GM12878 (cell line): ENCODE data around the gene LANCL1. TPM values are rescaled to one million over a fixed set of nuclear protein-coding genes. Genes with fewer than 3 reads are reported as not detected.

ENCODE experiments used
- ATAC-seq: fragments of 200-7000 bp; cut with Tn5 transposase; 3 replicates; pipeline ENCODE4 v1.9.1; 2020; ENCODE audit warnings: mild to moderate bottlenecking, moderate library complexity
- BruUV-seq: library from RNA; stranded (reverse); fragments of 400-500 nt; replicated peaks from 2 replicates; lab custom pipeline; 2021; lab: Mats Ljungman, UMichigan
- CTCF ChIA-PET: fragments of 300-600 bp; sonication (Branson Sonifier 250); formaldehyde crosslinking; extraction: SDS; loops from one replicate; lab custom pipeline; 2021; ENCODE audit warnings: inconsistent platforms; lab: Yijun Ruan, JAX
- POLR2A ChIA-PET: fragments of 350-600 bp; formaldehyde crosslinking; extraction: SDS; loops from one replicate; lab custom pipeline; 2021; ENCODE audit warnings: inconsistent platforms; lab: Charles Lee
- RAD21 ChIA-PET: fragments of 300-600 bp; sonication (Branson Sonifier 250); formaldehyde crosslinking; loops from one replicate; lab custom pipeline; 2023; ENCODE audit warnings: antibody characterized with exemption; ENCODE audit not compliant: unreplicated experiment; lab: Charles Lee
- SMC1A ChIA-PET: fragments of 300-600 bp; sonication (Branson Sonifier 250); formaldehyde crosslinking; loops from one replicate; lab custom pipeline; 2023; ENCODE audit not compliant: unreplicated experiment, uncharacterized antibody; lab: Charles Lee
- DNase-seq: peaks from one replicate; pipeline ENCODE4 v3.0.0-alpha.2; 2011; ENCODE audit warnings: low read depth, low spot score
- FAIRE-seq: peaks from 3 replicates; lab custom pipeline; 2011; peaks lifted over from hg19 to GRCh38; lab: Jason Lieb, UNC
- H2AFZ ChIP-seq: 2 replicates; pipeline ENCODE4 v1.6.0; 2011; ENCODE audit warnings: low read depth, low read length, control low read depth; ENCODE audit not compliant: control insufficient read depth
- H3K27ac ChIP-seq: 2 replicates; pipeline ENCODE4 v1.5.1; 2011; ENCODE audit warnings: control low read depth; ENCODE audit not compliant: control insufficient read depth, insufficient read depth
- H3K27me3 ChIP-seq, 2 experiments: replicated peaks in 1 of 2; 2 replicates each; pipeline versions ENCODE4 v1.6.0 to v1.6.1; 2011; ENCODE audit warnings: low read length in 1 of 2; ENCODE audit not compliant: control insufficient read depth in 2 of 2, insufficient read depth in 2 of 2
- H3K36me3 ChIP-seq, 2 experiments: 2 replicates each; pipeline ENCODE4 v1.5.1; 2011; ENCODE audit warnings: low read length in 1 of 2; ENCODE audit not compliant: control insufficient read depth in 2 of 2, insufficient read depth in 2 of 2
- H3K4me1 ChIP-seq: 2 replicates; pipeline ENCODE4 v1.6.1; 2011; ENCODE audit warnings: mild to moderate bottlenecking, low read length, moderate library complexity, mixed read lengths; ENCODE audit not compliant: control insufficient read depth, insufficient read depth
- H3K4me2 ChIP-seq: 2 replicates; pipeline ENCODE4 v1.6.0; 2011; ENCODE audit warnings: control low read depth; ENCODE audit not compliant: control insufficient read depth, insufficient read depth
- H3K4me3 ChIP-seq: fragments of 200-600 bp; sonication (generic); 2 replicates; pipeline ENCODE4 v1.5.1; 2016
- H3K79me2 ChIP-seq: 2 replicates; pipeline ENCODE4 v1.6.0; 2011; ENCODE audit warnings: low read length; ENCODE audit not compliant: control insufficient read depth, insufficient read depth
- H3K9ac ChIP-seq: 2 replicates; pipeline ENCODE4 v1.8.0; 2011; ENCODE audit warnings: low read length, control low read depth, mixed read lengths; ENCODE audit not compliant: control insufficient read depth, insufficient read depth
- H3K9me3 ChIP-seq: replicated peaks from 3 replicates; pipeline ENCODE4 v1.5.1; 2011; ENCODE audit warnings: mild to moderate bottlenecking, low read length; ENCODE audit not compliant: control insufficient read depth, insufficient read depth
- H4K20me1 ChIP-seq: 2 replicates; pipeline ENCODE4 v1.6.0; 2011; ENCODE audit not compliant: control insufficient read depth, insufficient read depth
- BACH1 ChIP-seq: fragments of 450-650 bp; IDR thresholded peaks from 2 replicates; pipeline ENCODE4 v1.6.1; 2017; ENCODE audit warnings: mild to moderate bottlenecking, borderline replicate concordance
- CTCF ChIP-seq, 3 experiments: IDR thresholded peaks in 2 of 3; conservative IDR thresholded peaks in 1 of 3; 2 replicates each; pipeline ENCODE4 v1.5.1; 2011; ENCODE audit warnings: low read depth in 3 of 3, low read length in 3 of 3, mild to moderate bottlenecking in 3 of 3, control low read depth in 2 of 3, moderate library complexity in 2 of 3, inconsistent platforms in 1 of 3, mixed read lengths in 1 of 3; ENCODE audit not compliant: control insufficient read depth in 2 of 3, insufficient read depth in 1 of 3; ENCODE audit errors: extremely low read depth in 1 of 3
- RAD21 ChIP-seq: IDR thresholded peaks from 2 replicates; pipeline ENCODE4 v1.6.1; 2011; ENCODE audit warnings: mild to moderate bottlenecking, low read depth, low read length, moderate library complexity; ENCODE audit not compliant: insufficient read depth
- RELB ChIP-seq: fragments of 450-650 bp; IDR thresholded peaks from 2 replicates; pipeline ENCODE4 v1.6.1; 2017; ENCODE audit warnings: low read depth, mild to moderate bottlenecking, moderate library complexity
- SMARCA5 ChIP-seq: fragments of 450-650 bp; IDR thresholded peaks from 2 replicates; pipeline ENCODE4 v1.6.1; 2017; ENCODE audit warnings: mild to moderate bottlenecking
- SMC3 ChIP-seq: IDR thresholded peaks from 2 replicates; pipeline ENCODE4 v1.6.1; 2011; ENCODE audit warnings: low read length, improper control_type of control experiment, borderline replicate concordance
- TBL1XR1 ChIP-seq: IDR thresholded peaks from 2 replicates; pipeline ENCODE4 v1.6.1; 2012; ENCODE audit warnings: low read depth, low read length, improper control_type of control experiment
- ZBTB33 ChIP-seq: fragments of 450-650 bp; IDR thresholded peaks from 2 replicates; pipeline ENCODE4 v1.6.1; 2017; ENCODE audit warnings: mild to moderate bottlenecking
- WGBS: methylation state at CpG from one replicate; pipeline ENCODE4 v1.1.6; 2016; ENCODE audit warnings: low lambda C conversion rate; ENCODE audit not compliant: insufficient replicate concordance, insufficient coverage; ENCODE audit errors: missing lambda C conversion rate; 5-methylcytosine and 5-hydroxymethylcytosine counted together
- in situ Hi-C: fragments of 300-500 bp; cut with MboI; formaldehyde crosslinking; loops from 9 replicates; pipeline ENCODE4 v1.14.3; 2018; ENCODE audit warnings: mixed read lengths
- intact Hi-C: fragments of 100-400 bp; cut with micrococcal nuclease; formaldehyde crosslinking; loops from one replicate; pipeline ENCODE4 v1.14.2; 2022; ENCODE audit not compliant: unreplicated experiment
- polyA plus RNA-seq, 11 experiments: library from polyadenylated mRNA; depleted of rRNA in 4 of 11; unstranded in 6 of 11; stranded (reverse) in 5 of 11; fragments of >200 nt; fragmentation: Nextera tagmentation in 4 of 11; fragmentation: Illumina TruSeq in 1 of 11; extraction: Ambion mirVana in 4 of 11; extraction: Trizol in 1 of 11; gene quantifications; 1 replicate in 1 of 11; 2 replicates in 10 of 11; pipeline versions ENCODE4 v1.2.1 to v1.2.3, GENCODE V29; 2011 to 2016; ENCODE audit warnings: inconsistent platforms in 2 of 11, missing spikeins in 2 of 11, low read depth in 1 of 11
- total RNA-seq, 4 experiments: library from RNA; depleted of rRNA in 3 of 4; stranded (reverse); fragments of >200 nt in 3 of 4; fragmentation: Illumina TruSeq in 1 of 4; extraction: Trizol in 1 of 4; gene quantifications; 2 replicates each; pipeline versions ENCODE4 v1.2.1 to v1.2.3, GENCODE V29; 2013 to 2021
- TF ChIP-seq, protein P1 (sequence below): IDR thresholded peaks from 2 replicates; pipeline ENCODE4 v1.6.1; 2012; ENCODE audit warnings: low read depth, low read length, improper control_type of control experiment

The LANCL1 gene
- total and polyA plus RNA-seq, 10 of the 15 experiments (the other 5 are each of a cell fraction or from before 2014, with no cell fraction given), result 13.6 to 79.1 (median 26.9) TPM

GRCh38 chr2:210410542-210410941 lies 66.0 kb downstream of the LANCL1 start (continued):
- TF ChIP-seq ZBTB33 (no peak), SMARCA5 (no peak)

GRCh38 chr2:210399440-210400041 lies 77.0 kb downstream of the LANCL1 start:
- Histone ChIP-seq H3K79me2 (no peaks in the 10 kb centered on the region), H2AFZ (no peak overlapping the region), H3K9me3 (no peaks in the 10 kb centered on the region), H3K4me3 (no peak overlapping the region), H3K4me1 (no peaks in the 10 kb centered on the region), H3K27ac (no peak overlapping the region), H4K20me1 (no peaks in the 10 kb centered on the region), H3K36me3 (no peaks in the 10 kb centered on the region), H3K4me2 (no peak overlapping the region), H3K9ac (no peak overlapping the region), H3K27me3 (no peaks in the 10 kb centered on the region)
- DNase-seq (no peak), FAIRE-seq (no peak), ATAC-seq (peak; percentile 52)
- CTCF ChIA-PET, result interaction anchor here (0.7 to 2.9 kb wide), 30 partner anchors 8 to 1064 kb away, joined by 3 to 50 read pairs (median 4); no protein-coding TSS in a partner anchor
- TF ChIP-seq RELB (no peak), SMC3 (peak; percentile 48; the same call in 1 of the 2 replicates), BACH1 (no peak), RAD21 (peak; percentile 25; the same call in 1 of the 2 replicates), CTCF (IDR thresholded peaks at IDR 0.05 in 2 of 3, conservative IDR thresholded peaks at IDR 0.05 in 1 of 3; ENCODE audit: control insufficient read depth in 2 of 3, extremely low read depth in 1 of 3, insufficient read depth in 1 of 3, low read depth in 3 of 3, low read length in 3 of 3) (peak in 2 of 3 experiments; percentile 18 to 26; a peak in 2 of 6 replicates), TBL1XR1 (no peak)
- TF ChIP-seq, protein P1, sequence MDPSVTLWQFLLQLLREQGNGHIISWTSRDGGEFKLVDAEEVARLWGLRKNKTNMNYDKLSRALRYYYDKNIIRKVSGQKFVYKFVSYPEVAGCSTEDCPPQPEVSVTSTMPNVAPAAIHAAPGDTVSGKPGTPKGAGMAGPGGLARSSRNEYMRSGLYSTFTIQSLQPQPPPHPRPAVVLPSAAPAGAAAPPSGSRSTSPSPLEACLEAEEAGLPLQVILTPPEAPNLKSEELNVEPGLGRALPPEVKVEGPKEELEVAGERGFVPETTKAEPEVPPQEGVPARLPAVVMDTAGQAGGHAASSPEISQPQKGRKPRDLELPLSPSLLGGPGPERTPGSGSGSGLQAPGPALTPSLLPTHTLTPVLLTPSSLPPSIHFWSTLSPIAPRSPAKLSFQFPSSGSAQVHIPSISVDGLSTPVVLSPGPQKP, result no peak
- 8% methylated on average over 3 of the region's 3 CpGs for WGBS
- no TSS peak for BruUV-seq
- POLR2A ChIA-PET, result no interaction called here
- SMC1A ChIA-PET, result interaction anchor here (0.6 to 2.9 kb wide), 14 partner anchors 11 to 424 kb away, joined by 3 to 33 read pairs (median 4); no protein-coding TSS in a partner anchor
- in situ Hi-C loops (loop anchor here (10.0 kb wide), 1 partner anchor 155 kb away; no protein-coding TSS in a partner anchor), intact Hi-C loops (loop anchor here (1.0 to 2.0 kb wide), 2 partner anchors 151 to 422 kb away; no protein-coding TSS in a partner anchor)
- RAD21 ChIA-PET, result interaction anchor here (0.8 to 2.7 kb wide), 11 partner anchors 10 to 1992 kb away, joined by 3 to 34 read pairs (median 4); no protein-coding TSS in a partner anchor
